H1 (cell line): ENCODE measurements around the gene ACTL9. TPM values are rescaled to one million over a fixed set of nuclear protein-coding genes. Genes with fewer than 3 reads are reported as not detected.

Experiments used
- CTCF ChIA-PET: fragments of 300-600 bp; sonication (Branson Sonifier 250); formaldehyde crosslinking; loops from one replicate; lab custom pipeline; 2021; ENCODE audit not compliant: partially characterized antibody; lab: Charles Lee
- POLR2A ChIA-PET: fragments of 300-600 bp; sonication (Branson Sonifier 250); formaldehyde crosslinking; loops from one replicate; lab custom pipeline; 2021; ENCODE audit warnings: inconsistent platforms; ENCODE audit not compliant: partially characterized antibody; lab: Charles Lee
- DNase-seq, 2 experiments: peaks; one replicate each; pipeline versions ENCODE4 v3.0.0 to v3.0.0-alpha.2; 2010 to 2022; ENCODE audit warnings: low spot score in 2 of 2, low read depth in 1 of 2, mixed read lengths in 1 of 2
- FAIRE-seq: peaks from 2 replicates; lab custom pipeline; 2011; peaks lifted over from hg19 to GRCh38; lab: Jason Lieb, UNC
- H2AFZ ChIP-seq: 2 replicates; pipeline ENCODE4 v1.8.1; 2012; ENCODE audit warnings: low read length, inconsistent platforms
- H2AK5ac ChIP-seq: 2 replicates; pipeline ENCODE4 v1.6.1; 2013; ENCODE audit warnings: low read depth, low read length
- H2BK120ac ChIP-seq: replicated peaks from 2 replicates; pipeline ENCODE3; 2013; ENCODE audit warnings: low read depth, low read length, inconsistent platforms
- H2BK12ac ChIP-seq: 2 replicates; pipeline ENCODE4 v1.6.1; 2013; ENCODE audit warnings: low read depth, low read length
- H2BK15ac ChIP-seq: 2 replicates; pipeline ENCODE4 v1.6.1; 2013; ENCODE audit warnings: low read length
- H2BK20ac ChIP-seq: 2 replicates; pipeline ENCODE4 v1.6.1; 2013; ENCODE audit warnings: low read length
- H2BK5ac ChIP-seq: 2 replicates; pipeline ENCODE4 v1.6.1; 2013; ENCODE audit warnings: low read depth, low read length
- H3K14ac ChIP-seq: 2 replicates; pipeline ENCODE4 v1.6.1; 2013; ENCODE audit warnings: inconsistent platforms; ENCODE audit not compliant: insufficient read length
- H3K18ac ChIP-seq: 2 replicates; pipeline ENCODE4 v1.6.1; 2013; ENCODE audit warnings: low read length; ENCODE audit errors: extremely low read depth
- H3K23ac ChIP-seq: 2 replicates; pipeline ENCODE4 v1.6.1; 2013; ENCODE audit warnings: inconsistent platforms; ENCODE audit not compliant: insufficient read length
- H3K23me2 ChIP-seq: 2 replicates; pipeline ENCODE4 v1.6.1; 2013; ENCODE audit warnings: low read depth, low read length
- H3K27ac ChIP-seq: 2 replicates; pipeline ENCODE4 v1.6.1; 2011; ENCODE audit warnings: low read depth, low read length, inconsistent platforms
- H3K27me3 ChIP-seq, 4 experiments: replicated peaks in 1 of 4; 1 replicate in 1 of 4; 2 replicates in 3 of 4; pipeline versions ENCODE4 v1.6.1 to v1.8.1; 2011 to 2013; ENCODE audit warnings: low read length in 3 of 4, mild to moderate bottlenecking in 3 of 4, inconsistent platforms in 2 of 4, mixed read lengths in 2 of 4, moderate library complexity in 1 of 4; ENCODE audit not compliant: control insufficient read depth in 3 of 4, insufficient read depth in 3 of 4; ENCODE audit errors: extremely low read depth in 1 of 4
- H3K36me3 ChIP-seq, 4 experiments: 2 replicates each; pipeline versions ENCODE4 v1.6.1 to v1.8.1; 2011 to 2013; ENCODE audit warnings: mild to moderate bottlenecking in 4 of 4, low read length in 3 of 4, moderate library complexity in 2 of 4, control low read depth in 1 of 4, inconsistent platforms in 1 of 4; ENCODE audit not compliant: insufficient read depth in 4 of 4, control insufficient read depth in 2 of 4
- H3K4ac ChIP-seq: replicated peaks from 2 replicates; pipeline ENCODE3; 2013; ENCODE audit warnings: low read length, low read depth, mixed read lengths, inconsistent platforms; ENCODE audit not compliant: insufficient read length
- H3K4me1 ChIP-seq, 4 experiments: replicated peaks in 1 of 4; 1 replicate in 1 of 4; 2 replicates in 3 of 4; pipeline versions ENCODE4 v1.6.1 to v1.8.1; 2011 to 2013; ENCODE audit warnings: low read length in 3 of 4, inconsistent platforms in 2 of 4, mixed read lengths in 1 of 4; ENCODE audit not compliant: insufficient read depth in 4 of 4, control insufficient read depth in 3 of 4
- H3K4me2 ChIP-seq, 2 experiments: 2 replicates each; pipeline versions ENCODE4 v1.6.1 to v1.8.1; 2011 to 2013; ENCODE audit warnings: low read depth in 2 of 2, low read length in 2 of 2, control low read depth in 1 of 2, inconsistent platforms in 1 of 2, mild to moderate bottlenecking in 1 of 2; ENCODE audit not compliant: insufficient read depth in 1 of 2
- H3K4me3 ChIP-seq, 4 experiments: fragments of 200-600, 300-600 bp in 1 of 4; sonication (generic), shearing (Covaris generic), sonication (Bioruptor Twin) in 1 of 4; 2 replicates each; pipeline versions ENCODE4 v1.5.1 to v1.8.1; 2011 to 2016; ENCODE audit warnings: low read length in 4 of 4, low read depth in 3 of 4, control low read depth in 2 of 4, inconsistent platforms in 2 of 4, mild to moderate bottlenecking in 2 of 4, mixed read lengths in 1 of 4, moderate library complexity in 1 of 4; ENCODE audit not compliant: insufficient read depth in 2 of 4; ENCODE audit errors: extremely low read depth in 1 of 4
- H3K56ac ChIP-seq: replicated peaks from 2 replicates; pipeline ENCODE3; 2013; ENCODE audit warnings: low read depth, mild to moderate bottlenecking, mixed read lengths, low read length, inconsistent platforms; ENCODE audit not compliant: insufficient read length
- H3K79me1 ChIP-seq: 2 replicates; pipeline ENCODE4 v1.6.1; 2013; ENCODE audit warnings: low read depth, low read length, control low read depth
- H3K79me2 ChIP-seq, 2 experiments: 2 replicates each; pipeline versions ENCODE4 v1.6.1 to v1.8.1; 2012 to 2013; ENCODE audit warnings: low read length in 2 of 2, mild to moderate bottlenecking in 2 of 2, inconsistent platforms in 1 of 2; ENCODE audit not compliant: insufficient read depth in 2 of 2, control insufficient read depth in 1 of 2
- H3K9ac ChIP-seq, 4 experiments: replicated peaks in 1 of 4; 1 replicate in 1 of 4; 2 replicates in 3 of 4; pipeline versions ENCODE4 v1.6.1 to v1.8.1; 2011 to 2013; ENCODE audit warnings: low read depth in 3 of 4, low read length in 3 of 4, control low read depth in 2 of 4, mild to moderate bottlenecking in 2 of 4, moderate library complexity in 2 of 4, inconsistent platforms in 1 of 4; ENCODE audit errors: extremely low read depth in 1 of 4
- H3K9me3 ChIP-seq, 2 experiments: 2 replicates each; pipeline versions ENCODE4 v1.6.1 to v1.8.1; 2012 to 2013; ENCODE audit warnings: mild to moderate bottlenecking in 2 of 2, moderate library complexity in 2 of 2, control low read depth in 1 of 2, inconsistent platforms in 1 of 2, low read depth in 1 of 2, low read length in 1 of 2, mixed read lengths in 1 of 2; ENCODE audit not compliant: insufficient read depth in 2 of 2
- H4K20me1 ChIP-seq, 2 experiments: replicated peaks in 1 of 2; 2 replicates each; pipeline versions ENCODE3 to v1.8.1; 2011 to 2013; ENCODE audit warnings: inconsistent platforms in 2 of 2, low read length in 2 of 2, mild to moderate bottlenecking in 1 of 2; ENCODE audit not compliant: insufficient read depth in 2 of 2, control insufficient read depth in 1 of 2
- H4K5ac ChIP-seq: 2 replicates; pipeline ENCODE4 v1.6.1; 2013; ENCODE audit warnings: low read length, low read depth, mixed read lengths, inconsistent platforms; ENCODE audit not compliant: insufficient read length
- H4K8ac ChIP-seq: 2 replicates; pipeline ENCODE4 v1.8.0; 2013; ENCODE audit warnings: mild to moderate bottlenecking, moderate library complexity, low read length, inconsistent platforms; ENCODE audit not compliant: insufficient read depth; ENCODE audit errors: extremely low read depth
- H4K91ac ChIP-seq: replicated peaks from 2 replicates; pipeline ENCODE3; 2013; ENCODE audit warnings: low read length, mixed read lengths, inconsistent platforms; ENCODE audit not compliant: insufficient read length
- ASH2L ChIP-seq: fragments of 200-600, 300-600 bp; sonication (generic); IDR thresholded peaks from one replicate; pipeline ENCODE4 v1.7.1; 2017; ENCODE audit warnings: low read length
- CBX8 ChIP-seq: fragments of 300-800, 300-1000 bp; sonication (generic); IDR thresholded peaks from 2 replicates; pipeline ENCODE4 v1.7.1; 2016; ENCODE audit warnings: low read depth, low read length, borderline replicate concordance
- CREB1 ChIP-seq: IDR thresholded peaks from 2 replicates; pipeline ENCODE4 v1.6.1; 2012; ENCODE audit warnings: inconsistent platforms
- EZH2 ChIP-seq: fragments of 200-600 bp; sonication (generic); IDR thresholded peaks from 2 replicates; pipeline ENCODE4 v1.7.1; 2012; ENCODE audit warnings: low read depth, mild to moderate bottlenecking, moderate library complexity, low read length, inconsistent platforms; ENCODE audit not compliant: severe bottlenecking
- KDM1A ChIP-seq: fragments of 200-600, 300-600 bp; sonication (generic); IDR thresholded peaks from 2 replicates; pipeline ENCODE4 v1.7.1; 2016; ENCODE audit warnings: mild to moderate bottlenecking, low read length, borderline replicate concordance
- MAFK ChIP-seq: IDR thresholded peaks from 2 replicates; pipeline ENCODE4 v1.6.1; 2012; ENCODE audit warnings: low read depth, mild to moderate bottlenecking, improper control_type of control experiment, low read length
- NRF1 ChIP-seq: IDR thresholded peaks from 2 replicates; pipeline ENCODE4 v1.6.1; 2011; ENCODE audit warnings: mild to moderate bottlenecking, low read depth, low read length, improper control_type of control experiment
- POLR2A ChIP-seq, 2 experiments: IDR thresholded peaks; 1 replicate in 1 of 2; 2 replicates in 1 of 2; pipeline ENCODE4 v1.6.1; 2011; ENCODE audit warnings: low read depth in 2 of 2, low read length in 2 of 2, mild to moderate bottlenecking in 2 of 2; ENCODE audit errors: control extremely low read depth in 1 of 2
- WGBS, 2 experiments: shearing (Covaris generic) in 1 of 2; methylation state at CpG; one replicate each; pipeline versions ENCODE4 v1.1.6 to v1.1.7; 2013 to 2015; ENCODE audit warnings: low lambda C conversion rate in 2 of 2, mixed read lengths in 2 of 2, inconsistent platforms in 1 of 2, low coverage in 1 of 2, missing lambda C conversion rate in 1 of 2; ENCODE audit not compliant: insufficient replicate concordance in 2 of 2, insufficient coverage in 1 of 2, insufficient read length in 1 of 2; ENCODE audit errors: extremely low coverage in 1 of 2, missing lambda C conversion rate in 1 of 2; 5-methylcytosine and 5-hydroxymethylcytosine counted together
- polyA plus RNA-seq, 7 experiments: library from polyadenylated mRNA; depleted of rRNA in 3 of 7; stranded (reverse) in 5 of 7; unstranded in 2 of 7; fragments of >200 nt in 5 of 7; fragments of 200-250 nt in 2 of 7; gene quantifications; 1 replicate in 5 of 7; 2 replicates in 1 of 7; 4 replicates in 1 of 7; pipeline versions ENCODE4 v1.2.1 to v1.2.3, GENCODE V29; 2011 to 2013; ENCODE audit warnings: missing spikeins in 2 of 7, mixed read lengths in 2 of 7
- total RNA-seq: library from RNA; stranded (reverse); fragmentation: NEBNext Ultra II Directional; extraction: Animal tissue kit (Norgen Biotek cat#: 25700); gene quantifications from 2 replicates; pipeline ENCODE4 v1.2.1, GENCODE V29; 2021
- TF ChIP-seq, protein P1 (sequence below): IDR thresholded peaks from 2 replicates; pipeline ENCODE4 v1.6.1; 2012; ENCODE audit warnings: inconsistent platforms
- TF ChIP-seq, protein P2 (sequence below): IDR thresholded peaks from 2 replicates; pipeline ENCODE4 v1.6.1; 2012; ENCODE audit warnings: inconsistent platforms

The ACTL9 gene
- total and polyA plus RNA-seq, 2 of the 8 experiments (the other 6 are each of a cell fraction or from before 2014, with no cell fraction given), result not detected

DNA sequence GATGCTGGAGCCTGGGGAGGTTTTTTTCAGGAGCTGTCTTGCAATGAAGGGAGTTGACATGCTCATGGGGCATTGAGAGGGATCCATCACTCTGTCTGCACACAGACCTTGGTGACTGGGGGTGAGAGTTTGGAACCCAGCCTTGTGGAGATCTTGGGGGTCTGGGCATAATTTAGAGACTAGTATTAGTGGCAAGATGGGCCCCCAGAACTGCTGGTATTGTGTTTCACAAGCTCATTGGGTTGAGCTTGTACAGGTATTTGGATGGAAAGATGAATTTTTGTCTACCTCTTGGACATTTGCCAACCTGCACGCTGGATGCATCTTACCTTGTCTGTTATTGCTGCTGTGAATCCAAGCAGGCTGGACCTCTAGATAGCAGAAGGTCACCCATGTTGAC, 22.7 kb upstream of the ACTL9 start, which contains the start of gene OR2Z1:
TSS of gene OR2Z1 (plus strand) at position 301 of the 400 bp plus-strand sequence. CDS start 9,395 bp downstream, outside the sequence.
- no peaks in the 10 kb centered on the region for H4K20me1 ChIP-seq
- no peak within 1 kb of the TSS for H3K4me2 ChIP-seq
- FAIRE-seq (no peak), DNase-seq (no peak)
- no peak within 1 kb of the TSS for H3K9ac ChIP-seq
- H2BK12ac ChIP-seq, result no peak within 1 kb of the TSS
- no peak within 1 kb of the TSS for H3K18ac ChIP-seq
- peaks cover 46 to 69% of the 10 kb centered on the region in 2 experiments for H3K9me3 ChIP-seq
- H3K79me1 ChIP-seq, result no peaks in the 10 kb centered on the region
- CTCF ChIA-PET, result interaction anchor here (0.6 to 0.7 kb wide), 2 partner anchors 34 to 245 kb away, joined by 3 read pairs; no protein-coding TSS in a partner anchor
- POLR2A ChIA-PET, result no interaction called here
- WGBS, 2 experiments, result 69% methylated on average over 1 of the region's 1 CpG; no CpG with 5 or more reads in 1 of the 2 experiments
- H3K27ac ChIP-seq, result no peak within 1 kb of the TSS
- no peak within 1 kb of the TSS for H2BK5ac ChIP-seq
- H2BK120ac ChIP-seq, result no peak within 1 kb of the TSS
- H3K27me3 ChIP-seq, result no peaks in the 10 kb centered on the region
- H3K4ac ChIP-seq, result no peak within 1 kb of the TSS
- H2AK5ac ChIP-seq, result no peak within 1 kb of the TSS
- no peak within 1 kb of the TSS for H3K56ac ChIP-seq
- peaks cover 3% of the 10 kb centered on the region; the same call in 1 of the 2 replicates for H3K23me2 ChIP-seq
- H3K36me3 ChIP-seq, result no peaks in the 10 kb centered on the region
- no peaks in the 10 kb centered on the region for H3K79me2 ChIP-seq
- no peak within 1 kb of the TSS for H4K91ac ChIP-seq
- no peak within 1 kb of the TSS for H4K8ac ChIP-seq
- no peak within 1 kb of the TSS for H2BK15ac ChIP-seq
- no peak within 1 kb of the TSS for H3K23ac ChIP-seq
- no peaks in the 10 kb centered on the region for H3K4me1 ChIP-seq
- no peak within 1 kb of the TSS for H2BK20ac ChIP-seq
- TF ChIP-seq, protein P1, sequence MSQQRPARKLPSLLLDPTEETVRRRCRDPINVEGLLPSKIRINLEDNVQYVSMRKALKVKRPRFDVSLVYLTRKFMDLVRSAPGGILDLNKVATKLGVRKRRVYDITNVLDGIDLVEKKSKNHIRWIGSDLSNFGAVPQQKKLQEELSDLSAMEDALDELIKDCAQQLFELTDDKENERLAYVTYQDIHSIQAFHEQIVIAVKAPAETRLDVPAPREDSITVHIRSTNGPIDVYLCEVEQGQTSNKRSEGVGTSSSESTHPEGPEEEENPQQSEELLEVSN, result no peak
- no peak for TF ChIP-seq EZH2
- TF ChIP-seq KDM1A, result no peak
- no peak for TF ChIP-seq POLR2A (IDR thresholded peaks at IDR 0.05; ENCODE audit: control extremely low read depth in 1 of 2, low read depth in 2 of 2, low read length in 2 of 2)
- TF ChIP-seq, protein P2, sequence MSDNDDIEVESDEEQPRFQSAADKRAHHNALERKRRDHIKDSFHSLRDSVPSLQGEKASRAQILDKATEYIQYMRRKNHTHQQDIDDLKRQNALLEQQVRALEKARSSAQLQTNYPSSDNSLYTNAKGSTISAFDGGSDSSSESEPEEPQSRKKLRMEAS, result no peak
- TF ChIP-seq MAFK, result no peak
- TF ChIP-seq NRF1, result no peak
- TF ChIP-seq CBX8, result no peak
- no peak for TF ChIP-seq ASH2L
- no peak for TF ChIP-seq CREB1
- no peak within 1 kb of the TSS for H3K4me3 ChIP-seq
- no peak within 1 kb of the TSS for H3K14ac ChIP-seq
- no peak within 1 kb of the TSS for H2AFZ ChIP-seq
- H4K5ac ChIP-seq, result no peak within 1 kb of the TSS
